B cell (primary cell): ENCODE measurements around the gene SPOCD1. TPM values are rescaled to one million over a fixed set of nuclear protein-coding genes. Genes with fewer than 3 reads are reported as not detected.

Experiments used
- ATAC-seq: fragments of 200-7000 bp; cut with Tn5 transposase; one replicate; pipeline ENCODE4 v1.10.0; 2021; ENCODE audit warnings: low read depth, mild to moderate bottlenecking, moderate number of reproducible peaks, moderate library complexity
- CTCF ChIA-PET: fragments of 350-600 bp; sonication (Branson Sonifier 250); formaldehyde crosslinking; loops from one replicate; lab custom pipeline; 2021; ENCODE audit warnings: antibody characterized with exemption, inconsistent platforms; lab: Charles Lee
- POLR2A ChIA-PET: fragments of 350-600 bp; sonication (Branson Sonifier 250); formaldehyde crosslinking; loops from one replicate; lab custom pipeline; 2021; ENCODE audit warnings: antibody characterized with exemption; lab: Charles Lee
- DNase-seq: peaks from one replicate; pipeline ENCODE4 v3.0.0; 2013
- H2AFZ ChIP-seq: 2 replicates; pipeline ENCODE4 v1.6.1; 2012; ENCODE audit warnings: mild to moderate bottlenecking, low read depth, low read length; ENCODE audit not compliant: insufficient read depth, poor library complexity, severe bottlenecking
- H3K27ac ChIP-seq, 2 donors: 1 replicate in 1 of 2; 2 replicates in 1 of 2; pipeline ENCODE4 v1.5.1; 2012 to 2013; ENCODE audit warnings: low read length in 2 of 2, mild to moderate bottlenecking in 2 of 2, moderate library complexity in 1 of 2
- H3K27me3 ChIP-seq, 4 experiments: fragments of 200-600 bp in 1 of 4; sonication (generic) in 1 of 4; replicated peaks in 1 of 4; 1 replicate in 2 of 4; 2 replicates in 2 of 4; pipeline versions ENCODE4 v1.6.1 to v1.7.0; 2013 to 2016; ENCODE audit warnings: low read length in 3 of 4, mild to moderate bottlenecking in 2 of 4, mixed read lengths in 1 of 4, moderate library complexity in 1 of 4; ENCODE audit not compliant: insufficient read depth in 4 of 4, control insufficient read depth in 3 of 4; ENCODE audit errors: control extremely low read depth in 1 of 4
- H3K36me3 ChIP-seq, 2 experiments: replicated peaks in 1 of 2; 1 replicate in 1 of 2; 2 replicates in 1 of 2; pipeline versions ENCODE4 v1.6.1 to v1.7.1; 2013; ENCODE audit warnings: low read length in 1 of 2; ENCODE audit not compliant: insufficient read depth in 2 of 2, control insufficient read depth in 1 of 2; ENCODE audit errors: control extremely low read depth in 1 of 2, extremely low read depth in 1 of 2
- H3K4me1 ChIP-seq, 2 donors: fragments of 200-600 bp in 1 of 2; sonication (generic) in 1 of 2; 1 replicate in 1 of 2; 2 replicates in 1 of 2; pipeline versions ENCODE4 v1.5.1 to v1.6.1; 2013 to 2017; ENCODE audit warnings: low read length in 2 of 2; ENCODE audit not compliant: control insufficient read depth in 2 of 2, insufficient read depth in 2 of 2
- H3K4me2 ChIP-seq: replicated peaks from 2 replicates; pipeline ENCODE3; 2012; ENCODE audit warnings: mild to moderate bottlenecking, low read depth, low read length; ENCODE audit not compliant: poor library complexity, severe bottlenecking
- H3K4me3 ChIP-seq, 5 experiments: fragments of 200-600 bp in 1 of 5; sonication (generic) in 1 of 5; 1 replicate in 3 of 5; 2 replicates in 2 of 5; pipeline versions ENCODE4 v1.5.1 to v1.7.0; 2011 to 2016; ENCODE audit warnings: low read length in 4 of 5, mild to moderate bottlenecking in 4 of 5, low read depth in 2 of 5, control low read depth in 1 of 5, moderate library complexity in 1 of 5; ENCODE audit not compliant: insufficient read depth in 1 of 5; ENCODE audit errors: control extremely low read depth in 1 of 5, extremely low read depth in 1 of 5
- H3K79me2 ChIP-seq: fragments of 200-600 bp; sonication (generic); one replicate; pipeline ENCODE4 v1.6.0; 2016; ENCODE audit warnings: low read length; ENCODE audit not compliant: control insufficient read depth, insufficient read depth
- H3K9ac ChIP-seq: fragments of 200-600 bp; sonication (generic); 2 replicates; pipeline ENCODE4 v1.6.1; 2017; ENCODE audit warnings: mild to moderate bottlenecking, low read length, moderate library complexity
- H3K9me3 ChIP-seq, 3 donors: one replicate each; pipeline versions ENCODE4 v1.6.1 to v1.7.1; 2013; ENCODE audit warnings: low read length in 2 of 3; ENCODE audit not compliant: control insufficient read depth in 2 of 3, insufficient read depth in 1 of 3; ENCODE audit errors: control extremely low read depth in 1 of 3
- H4K20me1 ChIP-seq: 2 replicates; pipeline ENCODE4 v1.6.0; 2012; ENCODE audit warnings: mild to moderate bottlenecking, low read length; ENCODE audit not compliant: insufficient read depth, control insufficient read depth, poor library complexity, severe bottlenecking
- H3K27ac Mint-ChIP-seq: one replicate; pipeline ENCODE4 v1.8.0; 2021; ENCODE audit warnings: mixed read lengths
- H3K27me3 Mint-ChIP-seq: one replicate; pipeline ENCODE4 v1.8.0; 2021; ENCODE audit warnings: mixed read lengths
- H3K4me1 Mint-ChIP-seq: one replicate; pipeline ENCODE4 v1.8.0; 2021; ENCODE audit warnings: mixed read lengths
- H3K4me3 Mint-ChIP-seq: one replicate; pipeline ENCODE4 v1.8.0; 2021; ENCODE audit warnings: mixed read lengths
- H3K9me3 Mint-ChIP-seq: one replicate; pipeline ENCODE4 v1.8.0; 2022; ENCODE audit warnings: mixed read lengths; ENCODE audit not compliant: insufficient read depth
- EZH2 ChIP-seq: IDR thresholded peaks from 2 replicates; pipeline ENCODE4 v1.6.1; 2012; ENCODE audit warnings: borderline replicate concordance, low read depth, mild to moderate bottlenecking, moderate library complexity, low read length; ENCODE audit not compliant: insufficient read depth, poor library complexity, severe bottlenecking
- whole genome bisulfite sequencing: methylation state at CpG from one replicate; pipeline ENCODE4 v1.1.5; 2013; ENCODE audit warnings: missing lambda C conversion rate; ENCODE audit not compliant: insufficient coverage; 5-methylcytosine and 5-hydroxymethylcytosine counted together
- intact Hi-C: fragments of 100-400 bp; cut with micrococcal nuclease; formaldehyde crosslinking; loops from one replicate; pipeline ENCODE4 v1.10.0; 2022
- polyA plus RNA-seq: library from polyadenylated mRNA; depleted of rRNA; stranded (reverse); fragments of >200 nt; gene quantifications from 2 replicates; pipeline ENCODE4 v1.2.3, GENCODE V29; 2012
- total RNA-seq, 2 donors: library from RNA; stranded (reverse); fragments of 120-200 nt in 1 of 2; gene quantifications; 1 replicate in 1 of 2; 2 replicates in 1 of 2; pipeline versions ENCODE4 v1.2.3 to v1.2.4, GENCODE V29; 2013 to 2022
- TF ChIP-seq, protein P1 (sequence below): fragments of 200-600 bp; IDR thresholded peaks from one replicate; pipeline ENCODE4 v1.8.0; 2022; ENCODE audit warnings: antibody characterized with exemption, mild to moderate bottlenecking

Gene SPOCD1
- total and polyA plus RNA-seq, 2 donors (not counting 1 experiment from before 2014, with no cell fraction given), result not detected

DNA sequence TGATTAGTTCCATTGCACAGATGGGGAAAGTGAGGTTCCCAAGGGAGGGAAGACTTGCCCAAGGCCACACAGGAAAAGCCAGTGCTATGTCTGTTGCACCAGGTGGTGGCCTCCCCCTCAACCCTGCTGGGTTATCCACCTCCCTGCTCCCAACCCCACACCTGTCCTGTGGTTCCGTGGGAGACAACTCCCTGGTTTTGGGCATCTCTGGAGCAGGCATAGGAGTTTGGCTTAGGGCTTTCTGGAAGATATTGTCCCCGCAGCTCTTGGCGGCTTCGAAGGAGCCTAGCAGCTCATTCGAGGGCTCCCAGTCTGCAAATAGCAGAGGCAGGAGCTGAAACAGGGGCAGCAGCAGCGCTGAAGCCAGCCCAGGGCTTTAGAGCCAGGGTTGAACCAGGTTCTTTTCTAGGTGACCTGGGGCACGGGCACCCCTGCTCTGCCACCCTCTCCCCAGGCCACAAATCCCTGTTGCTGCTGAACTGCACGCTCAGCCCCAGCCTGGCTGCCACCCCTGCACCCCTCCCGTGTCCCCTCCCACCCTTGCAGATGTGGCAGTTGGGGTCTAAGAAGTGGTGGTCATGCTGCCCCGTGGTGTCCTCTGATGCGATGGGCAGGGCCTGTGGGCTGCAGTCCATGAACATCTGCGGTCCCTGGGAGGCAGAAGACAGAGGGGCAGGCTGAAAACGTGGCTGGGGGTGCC, 22.1 kb downstream of the SPOCD1 start:
- Histone ChIP-seq H3K4me3 (no peak overlapping the region), H3K27ac (no peak overlapping the region), H3K4me2 (no peak overlapping the region), H2AFZ (no peak overlapping the region), H4K20me1 (no peaks in the 10 kb centered on the region), H3K9me3 (no peaks in the 10 kb centered on the region), H3K36me3 (no peaks in the 10 kb centered on the region), H3K4me1 (peaks cover 0 to 5% of the 10 kb centered on the region in 2 donors), H3K27me3 (peaks cover 0 to 9% (median 4%) of the 10 kb centered on the region in 4 experiments), H3K79me2 (no peaks in the 10 kb centered on the region), H3K9ac (no peak overlapping the region)
- Mint-ChIP-seq H3K27ac (no peak overlapping the region), H3K9me3 (no peaks in the 10 kb centered on the region), H3K27me3 (peaks cover 26% of the 10 kb centered on the region), H3K4me3 (no peak overlapping the region), H3K4me1 (peaks cover 2% of the 10 kb centered on the region)
- no peak for TF ChIP-seq EZH2
- TF ChIP-seq, protein P1, sequence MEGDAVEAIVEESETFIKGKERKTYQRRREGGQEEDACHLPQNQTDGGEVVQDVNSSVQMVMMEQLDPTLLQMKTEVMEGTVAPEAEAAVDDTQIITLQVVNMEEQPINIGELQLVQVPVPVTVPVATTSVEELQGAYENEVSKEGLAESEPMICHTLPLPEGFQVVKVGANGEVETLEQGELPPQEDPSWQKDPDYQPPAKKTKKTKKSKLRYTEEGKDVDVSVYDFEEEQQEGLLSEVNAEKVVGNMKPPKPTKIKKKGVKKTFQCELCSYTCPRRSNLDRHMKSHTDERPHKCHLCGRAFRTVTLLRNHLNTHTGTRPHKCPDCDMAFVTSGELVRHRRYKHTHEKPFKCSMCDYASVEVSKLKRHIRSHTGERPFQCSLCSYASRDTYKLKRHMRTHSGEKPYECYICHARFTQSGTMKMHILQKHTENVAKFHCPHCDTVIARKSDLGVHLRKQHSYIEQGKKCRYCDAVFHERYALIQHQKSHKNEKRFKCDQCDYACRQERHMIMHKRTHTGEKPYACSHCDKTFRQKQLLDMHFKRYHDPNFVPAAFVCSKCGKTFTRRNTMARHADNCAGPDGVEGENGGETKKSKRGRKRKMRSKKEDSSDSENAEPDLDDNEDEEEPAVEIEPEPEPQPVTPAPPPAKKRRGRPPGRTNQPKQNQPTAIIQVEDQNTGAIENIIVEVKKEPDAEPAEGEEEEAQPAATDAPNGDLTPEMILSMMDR, result no peak
- DNase-seq (no peak), ATAC-seq (no peak)
- ChIA-PET POLR2A (no interaction called here), CTCF (interaction anchor here (1.1 kb wide), 1 partner anchor 170 kb away, joined by 3 read pairs; no protein-coding TSS in a partner anchor)
- WGBS, result 82% methylated on average over 11 of the region's 13 CpGs
- intact Hi-C loops, result no loop called here

DNA sequence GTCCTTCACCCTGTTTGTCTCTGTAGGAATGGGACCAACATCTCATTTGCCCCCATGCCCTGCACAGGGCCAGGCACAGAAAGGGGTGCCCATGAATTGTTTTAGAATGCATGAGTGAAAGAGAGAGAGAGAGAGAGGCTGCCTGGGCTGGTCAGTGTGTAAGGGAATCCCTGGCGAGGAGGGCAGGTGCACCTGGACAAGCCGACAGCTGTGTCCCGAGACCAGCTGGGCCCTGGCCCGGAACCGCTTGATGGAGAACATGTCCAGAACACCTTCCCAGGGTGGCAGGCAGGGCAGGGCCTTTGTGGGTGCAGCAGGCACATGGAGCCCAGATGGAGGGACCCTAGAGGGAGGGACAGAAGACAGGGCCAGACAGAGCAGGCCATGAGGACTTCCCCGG, 22.7 kb downstream of the SPOCD1 start:
- intact Hi-C loops, result no loop called here
- H3K4me2 ChIP-seq, result no peak overlapping the region
- Mint-ChIP-seq H3K9me3 (no peaks in the 10 kb centered on the region), H3K27me3 (peaks cover 25% of the 10 kb centered on the region), H3K4me3 (no peak overlapping the region), H3K4me1 (peaks cover 3% of the 10 kb centered on the region), H3K27ac (no peak overlapping the region)
- H3K4me1 ChIP-seq, result peaks cover 3 to 9% of the 10 kb centered on the region in 2 donors
- no peak overlapping the region for H2AFZ ChIP-seq
- H3K4me3 ChIP-seq, result no peak overlapping the region
- no peak for ATAC-seq
- TF ChIP-seq, protein P1, result no peak
- TF ChIP-seq EZH2, result no peak
- ChIA-PET POLR2A (no interaction called here), CTCF (interaction anchor here (1.1 to 5.6 kb wide), 2 partner anchors 130 to 171 kb away, joined by 3 to 184 read pairs; no protein-coding TSS in a partner anchor)
- no peaks in the 10 kb centered on the region for H3K36me3 ChIP-seq
- H3K27me3 ChIP-seq, result peaks cover 0 to 9% (median 3%) of the 10 kb centered on the region in 4 experiments
- no peak overlapping the region for H3K27ac ChIP-seq
- no peaks in the 10 kb centered on the region for H3K79me2 ChIP-seq
- WGBS, result 93% methylated on average over 6 of the region's 6 CpGs
- H3K9me3 ChIP-seq, result no peaks in the 10 kb centered on the region
- H3K9ac ChIP-seq, result no peak overlapping the region
- H4K20me1 ChIP-seq, result no peaks in the 10 kb centered on the region
- DNase-seq, result no peak
